HepG2 (cell line): ENCODE data around the gene NKAIN4. TPM values are rescaled to one million over a fixed set of nuclear protein-coding genes. Genes with fewer than 3 reads are reported as not detected.
A peak's percentile ranks its signal among the peaks of the same experiment; 100 is the strongest.

Source experiments
- ATAC-seq: fragments of 200-7000 bp; cut with Tn5 transposase; 3 replicates; pipeline ENCODE4 v1.9.1; 2020; ENCODE audit warnings: mild to moderate bottlenecking, moderate library complexity
- BruUV-seq: library from RNA; stranded (reverse); fragments of 400-500 nt; replicated peaks from 2 replicates; lab custom pipeline; 2021; lab: Mats Ljungman, UMichigan
- CTCF ChIA-PET: fragments of 300-600 bp; formaldehyde crosslinking; extraction: SDS; loops from one replicate; lab custom pipeline; 2021; ENCODE audit warnings: low total read pairs, inconsistent platforms, low intra/inter-chr PET ratio; lab: Yijun Ruan, JAX
- POLR2A ChIA-PET: fragments of 350-600 bp; sonication (Branson Sonifier 250); formaldehyde crosslinking; loops from one replicate; lab custom pipeline; 2020; ENCODE audit warnings: antibody characterized with exemption, inconsistent platforms; lab: Yijun Ruan, JAX
- DNase-seq: peaks from one replicate; pipeline ENCODE4 v3.0.0-alpha.2; 2015; ENCODE audit warnings: low spot score
- FAIRE-seq: peaks from 3 replicates; lab custom pipeline; 2011; peaks lifted over from hg19 to GRCh38; lab: Jason Lieb, UNC
- H2AFZ ChIP-seq: one replicate; pipeline ENCODE4 v1.6.1; 2011; ENCODE audit warnings: low read length, inconsistent platforms
- H3K27ac ChIP-seq: fragments of 300-600 bp; 3 replicates; pipeline ENCODE4 v1.8.0; 2011; ENCODE audit warnings: mixed run types, mild to moderate bottlenecking, mixed read lengths, low read length, inconsistent platforms; ENCODE audit not compliant: insufficient read depth; ENCODE audit errors: extremely low read length
- H3K27me3 ChIP-seq, 2 experiments: fragments of 200-600 bp in 1 of 2; 2 replicates in 1 of 2; 3 replicates in 1 of 2; pipeline versions ENCODE4 v1.6.0 to v1.8.0; 2011; ENCODE audit warnings: low read length in 2 of 2, mild to moderate bottlenecking in 2 of 2, moderate library complexity in 2 of 2, inconsistent platforms in 1 of 2; ENCODE audit not compliant: insufficient read depth in 2 of 2, control insufficient read depth in 1 of 2
- H3K36me3 ChIP-seq, 2 experiments: fragments of 200-600 bp in 1 of 2; replicated peaks in 1 of 2; 2 replicates in 1 of 2; 3 replicates in 1 of 2; pipeline versions ENCODE4 v1.5.1 to v1.8.0; 2011; ENCODE audit warnings: low read length in 2 of 2, inconsistent platforms in 1 of 2; ENCODE audit not compliant: insufficient read depth in 2 of 2, control insufficient read depth in 1 of 2
- H3K4me1 ChIP-seq: 2 replicates; pipeline ENCODE4 v1.5.1; 2012; ENCODE audit warnings: low read length, inconsistent platforms; ENCODE audit not compliant: insufficient read depth
- H3K4me2 ChIP-seq: 2 replicates; pipeline ENCODE4 v1.6.0; 2011; ENCODE audit warnings: low read depth, low read length, inconsistent platforms
- H3K4me3 ChIP-seq, 3 experiments: fragments of 200-600 bp in 1 of 3; sonication (generic), shearing (Covaris generic) in 1 of 3; replicated peaks in 1 of 3; 2 replicates each; pipeline ENCODE4 v1.5.1; 2011 to 2016; ENCODE audit warnings: low read length in 3 of 3, inconsistent platforms in 2 of 3, low read depth in 2 of 3, mild to moderate bottlenecking in 2 of 3, control low read depth in 1 of 3, mixed read lengths in 1 of 3; ENCODE audit not compliant: insufficient read depth in 1 of 3
- H3K79me2 ChIP-seq: one replicate; pipeline ENCODE4 v1.6.1; 2011; ENCODE audit warnings: low read length, inconsistent platforms; ENCODE audit not compliant: insufficient read depth
- H3K9ac ChIP-seq: 2 replicates; pipeline ENCODE4 v1.6.0; 2011; ENCODE audit warnings: mild to moderate bottlenecking, low read depth, low read length, inconsistent platforms; ENCODE audit not compliant: insufficient read depth
- H3K9me3 ChIP-seq: 2 replicates; pipeline ENCODE4 v1.5.1; 2012; ENCODE audit warnings: mild to moderate bottlenecking, low read length
- H4K20me1 ChIP-seq: 2 replicates; pipeline ENCODE4 v1.6.0; 2011; ENCODE audit warnings: inconsistent platforms, mild to moderate bottlenecking, low read length, moderate library complexity; ENCODE audit not compliant: insufficient read depth
- BRD4 ChIP-seq: sonication (generic); formaldehyde crosslinking; IDR thresholded peaks from 2 replicates; pipeline ENCODE4 v1.4.0; 2020; ENCODE audit warnings: missing genetic modification reagents
- CEBPZ ChIP-seq: IDR thresholded peaks from 2 replicates; pipeline ENCODE4 v1.6.1; 2012; ENCODE audit warnings: low read length, improper control_type of control experiment
- ETV5 ChIP-seq: IDR thresholded peaks from 2 replicates; pipeline ENCODE4 v1.6.1; 2018; ENCODE audit warnings: missing biosample characterization, missing genetic modification reagents, inconsistent platforms, borderline replicate concordance
- FOXJ3 ChIP-seq: sonication (generic); formaldehyde crosslinking; IDR thresholded peaks from 2 replicates; pipeline ENCODE4 v1.4.0; 2020; ENCODE audit warnings: missing genetic modification reagents, mild to moderate bottlenecking, borderline replicate concordance
- GFI1 ChIP-seq: sonication (generic); formaldehyde crosslinking; IDR thresholded peaks from 2 replicates; pipeline ENCODE4 v1.5.0; 2020; ENCODE audit warnings: missing genetic modification reagents, mild to moderate bottlenecking, borderline replicate concordance
- NR2C2 ChIP-seq: sonication (generic); formaldehyde crosslinking; IDR thresholded peaks from 2 replicates; pipeline ENCODE4 v1.4.0; 2020; ENCODE audit warnings: missing genetic modification reagents, mild to moderate bottlenecking, moderate library complexity, borderline replicate concordance
- POGZ ChIP-seq: sonication (generic); formaldehyde crosslinking; IDR thresholded peaks from 2 replicates; pipeline ENCODE4 v1.4.0; 2020; ENCODE audit warnings: mild to moderate bottlenecking, missing genetic modification reagents
- RAD21 ChIP-seq: fragments of 450-650 bp; formaldehyde crosslinking; IDR thresholded peaks from 2 replicates; pipeline ENCODE4 v1.5.0; 2020; ENCODE audit warnings: mild to moderate bottlenecking
- REL ChIP-seq: sonication (generic); formaldehyde crosslinking; conservative IDR thresholded peaks from 2 replicates; pipeline ENCODE4 v1.8.0; 2022; ENCODE audit warnings: mild to moderate bottlenecking, missing genetic modification reagents, moderate library complexity
- SSRP1 ChIP-seq: IDR thresholded peaks from 2 replicates; pipeline ENCODE4 v1.6.1; 2016; ENCODE audit warnings: control low read depth
- TGIF2 ChIP-seq: IDR thresholded peaks from 2 replicates; pipeline ENCODE4 v1.6.1; 2016; ENCODE audit warnings: control low read depth, missing compliant biosample characterization
- ZFX ChIP-seq: sonication (generic); formaldehyde crosslinking; IDR thresholded peaks from 2 replicates; pipeline ENCODE4 v1.4.0; 2020; ENCODE audit warnings: mild to moderate bottlenecking, low read depth, missing genetic modification reagents, moderate library complexity
- ZNF274 ChIP-seq: sonication (generic); formaldehyde crosslinking; IDR thresholded peaks from 2 replicates; pipeline ENCODE4 v1.5.1; 2020; ENCODE audit warnings: mild to moderate bottlenecking, missing genetic modification reagents
- ZNF512B ChIP-seq: sonication (generic); formaldehyde crosslinking; IDR thresholded peaks from 2 replicates; pipeline ENCODE4 v1.5.1; 2020; ENCODE audit warnings: missing genetic modification reagents, mild to moderate bottlenecking, borderline replicate concordance
- ZNF570 ChIP-seq: sonication (generic); formaldehyde crosslinking; IDR thresholded peaks from 2 replicates; pipeline ENCODE4 v1.4.0; 2020; ENCODE audit warnings: mild to moderate bottlenecking, missing genetic modification reagents, borderline replicate concordance
- WGBS: methylation state at CpG from one replicate; pipeline ENCODE4 v1.1.6; 2017; ENCODE audit warnings: low lambda C conversion rate; 5-methylcytosine and 5-hydroxymethylcytosine counted together
- in situ Hi-C: cut with HindIII; loops from 2 replicates; pipeline ENCODE4 v1.10.0; 2017; ENCODE audit warnings: low pct_unique_long_range_greater_than_20kb; ENCODE audit not compliant: extremely low pct_ligation_motif_present
- intact Hi-C: fragments of 100-400 bp; cut with micrococcal nuclease; formaldehyde crosslinking; loops from one replicate; pipeline ENCODE4 v1.10.0; 2022; ENCODE audit not compliant: unreplicated experiment
- polyA plus RNA-seq, 8 experiments: library from polyadenylated mRNA; depleted of rRNA in 3 of 8; stranded (reverse) in 7 of 8; unstranded in 1 of 8; fragments of >200 nt; fragmentation: Illumina TruSeq in 4 of 8; extraction: Trizol in 4 of 8; gene quantifications; 2 replicates each; pipeline versions ENCODE4 v1.2.1 to v1.2.3, GENCODE V29; 2011 to 2016; ENCODE audit warnings: low read depth in 4 of 8, missing spikeins in 1 of 8, mixed read lengths in 1 of 8; ENCODE audit not compliant: insufficient read depth in 1 of 8
- total RNA-seq, 5 experiments: library from RNA; depleted of rRNA; stranded (reverse); fragments of >200 nt; fragmentation: Illumina TruSeq; extraction: Trizol; gene quantifications; 2 replicates each; pipeline ENCODE4 v1.2.3, GENCODE V29; 2016; ENCODE audit warnings: low read depth in 1 of 5
- TF ChIP-seq, protein P1 (sequence below): sonication (generic); formaldehyde crosslinking; IDR thresholded peaks from 2 replicates; pipeline ENCODE4 v1.4.0; 2020; ENCODE audit warnings: missing genetic modification reagents
- TF ChIP-seq, protein P2 (sequence below): sonication (generic); formaldehyde crosslinking; IDR thresholded peaks from 2 replicates; pipeline ENCODE4 v1.4.0; 2020; ENCODE audit warnings: missing genetic modification reagents

NKAIN4 gene
- total and polyA plus RNA-seq, 2 of the 13 experiments (the other 11 are each of a cell fraction or from before 2014, with no cell fraction given) = not detected

DNA sequence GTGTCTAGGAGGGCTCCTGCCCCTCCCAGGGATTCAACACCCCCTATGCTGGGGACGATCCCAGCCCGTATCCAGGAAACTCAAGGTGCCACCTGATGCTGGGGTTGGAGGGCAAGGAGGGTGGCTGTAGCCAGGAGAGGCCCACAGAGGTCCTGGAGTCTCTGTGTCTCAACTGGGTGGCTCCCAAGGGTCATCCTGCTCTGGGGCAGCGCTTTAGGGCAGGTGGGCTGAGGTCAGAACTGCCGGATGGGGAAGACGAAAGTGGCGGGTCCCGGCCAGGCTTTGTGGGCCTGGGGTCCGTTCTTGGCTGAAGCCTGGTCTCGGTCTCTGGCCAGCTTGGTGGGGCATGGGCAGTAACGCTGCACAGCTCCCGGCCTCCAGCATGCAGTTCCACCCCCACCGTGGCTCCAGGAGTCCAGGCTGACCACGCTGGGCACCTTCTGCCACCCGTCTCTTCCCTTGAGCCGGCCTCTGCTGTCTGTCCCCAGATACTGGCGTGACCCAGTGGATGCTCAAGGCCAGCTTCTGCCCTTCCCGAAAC, 35.9 kb upstream of the NKAIN4 start:
- no peak overlapping the region for H3K9ac ChIP-seq
- no peak for FAIRE-seq
- POLR2A ChIA-PET = no interaction called here
- no TSS peak for BruUV-seq
- ATAC-seq = no peak
- no peak overlapping the region for H3K27ac ChIP-seq
- intact Hi-C loops (loop anchor here (5.0 kb wide), 2 partner anchors 68 to 108 kb away; no protein-coding TSS in a partner anchor), in situ Hi-C loops (no loop called here)
- no peak overlapping the region for H2AFZ ChIP-seq
- H3K27me3 ChIP-seq = peaks cover 6 to 30% of the 10 kb centered on the region in 2 experiments; a peak in 3 of 5 replicates
- CTCF ChIA-PET = interaction anchor here (1.5 kb wide), 1 partner anchor 107 kb away, joined by 4 read pairs; no protein-coding TSS in a partner anchor
- H4K20me1 ChIP-seq = peaks cover 9% of the 10 kb centered on the region; the same call in 1 of the 2 replicates
- H3K4me3 ChIP-seq = no peak overlapping the region
- no peaks in the 10 kb centered on the region for H3K79me2 ChIP-seq
- H3K4me1 ChIP-seq = peaks cover 15% of the 10 kb centered on the region
- no peak for DNase-seq
- H3K9me3 ChIP-seq = no peaks in the 10 kb centered on the region
- H3K4me2 ChIP-seq = no peak overlapping the region
- 93% methylated on average over 17 of the region's 17 CpGs for WGBS
- peaks cover 21 to 24% of the 10 kb centered on the region in 2 experiments for H3K36me3 ChIP-seq
- TF ChIP-seq ETV5 (CRISPR knock-in tag) (no peak), NR2C2 (CRISPR knock-in tag) (no peak), SSRP1 (CRISPR knock-in tag) (0 out of 2 replicates have a peak, but pooled peaks have one; percentile 4), ZNF570 (CRISPR knock-in tag) (no peak), ZFX (0 out of 2 replicates have a peak, but pooled peaks have one; percentile 8), POGZ (no peak), REL (CRISPR knock-in tag) (no peak), CEBPZ (no peak), RAD21 (peak; percentile 14; the same call in 1 of the 2 replicates), FOXJ3 (CRISPR knock-in tag) (no peak), ZNF512B (CRISPR knock-in tag) (no peak), ZNF274 (CRISPR knock-in tag) (0 out of 2 replicates have a peak, but pooled peaks have one; percentile 0), GFI1 (CRISPR knock-in tag) (0 out of 2 replicates have a peak, but pooled peaks have one; percentile 23), TGIF2 (CRISPR knock-in tag) (no peak), BRD4 (CRISPR knock-in tag) (peak; percentile 38; the same call in 1 of the 2 replicates)
- TF ChIP-seq, protein P1, sequence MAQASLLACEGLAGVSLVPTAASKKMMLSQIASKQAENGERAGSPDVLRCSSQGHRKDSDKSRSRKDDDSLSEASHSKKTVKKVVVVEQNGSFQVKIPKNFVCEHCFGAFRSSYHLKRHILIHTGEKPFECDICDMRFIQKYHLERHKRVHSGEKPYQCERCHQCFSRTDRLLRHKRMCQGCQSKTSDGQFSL (CRISPR knock-in tag) = 0 out of 2 replicates have a peak, but pooled peaks have one; percentile 25
- TF ChIP-seq, protein P2, sequence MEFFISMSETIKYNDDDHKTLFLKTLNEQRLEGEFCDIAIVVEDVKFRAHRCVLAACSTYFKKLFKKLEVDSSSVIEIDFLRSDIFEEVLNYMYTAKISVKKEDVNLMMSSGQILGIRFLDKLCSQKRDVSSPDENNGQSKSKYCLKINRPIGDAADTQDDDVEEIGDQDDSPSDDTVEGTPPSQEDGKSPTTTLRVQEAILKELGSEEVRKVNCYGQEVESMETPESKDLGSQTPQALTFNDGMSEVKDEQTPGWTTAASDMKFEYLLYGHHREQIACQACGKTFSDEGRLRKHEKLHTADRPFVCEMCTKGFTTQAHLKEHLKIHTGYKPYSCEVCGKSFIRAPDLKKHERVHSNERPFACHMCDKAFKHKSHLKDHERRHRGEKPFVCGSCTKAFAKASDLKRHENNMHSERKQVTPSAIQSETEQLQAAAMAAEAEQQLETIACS (CRISPR knock-in tag) = peak; percentile 19; the same call in 1 of the 2 replicates
